ENCODE data around the gene TNIP1. TPM values are rescaled to one million over a fixed set of nuclear protein-coding genes. Genes with fewer than 3 reads are reported as not detected.

TNIP1 gene
- polyA plus RNA-seq, 2 of the 4 experiments (the other 2 are of a cell fraction) = 48.4 to 53.4 TPM

DNA sequence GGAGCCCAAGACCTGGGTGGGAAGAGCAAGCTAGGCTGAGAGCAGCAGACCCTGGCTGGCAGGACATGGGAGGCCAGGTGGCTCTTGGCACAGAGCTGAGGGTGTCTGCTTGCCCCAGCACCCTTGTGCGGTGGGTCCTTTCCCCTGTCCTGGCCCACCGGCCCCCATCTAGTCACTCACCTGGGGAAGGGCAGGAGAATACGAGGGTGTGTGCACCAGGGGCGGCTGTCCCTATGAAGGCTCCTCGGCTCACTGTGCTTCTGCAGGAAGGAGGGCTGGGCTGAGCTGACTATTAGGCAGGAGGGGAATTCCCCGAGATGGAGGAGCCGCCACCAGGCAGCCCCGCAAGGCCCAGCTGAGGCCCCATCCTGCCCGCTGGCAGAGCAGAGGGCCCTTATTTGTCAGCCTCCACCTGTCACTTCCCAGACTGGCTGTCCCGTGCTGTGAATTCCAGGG lies 6.1 kb upstream of the TNIP1 start:
- DNase-seq (ENCODE audit: low read depth in 1 of 2, low spot score in 1 of 2) = no peak
- no peak overlapping the region for H3K4me3 ChIP-seq
- H3K9me3 ChIP-seq = no peaks in the 10 kb centered on the region
- peak overlapping the region; percentile 91 to 98; a peak in 5 of 6 replicates for H3K27ac ChIP-seq
- POLR2A ChIA-PET = no interaction called here
- WGBS (ENCODE audit: missing lambda C conversion rate) = 61% methylated on average over 5 of the region's 10 CpGs
- H3K4me2 ChIP-seq = no peak overlapping the region
- no peak for TF ChIP-seq GATA3 (IDR thresholded peaks at IDR 0.05; ENCODE audit: borderline replicate concordance)
- no peak for TF ChIP-seq EP300 (IDR thresholded peaks at IDR 0.05)
- no peak for TF ChIP-seq HEYL (CRISPR knock-in tag; IDR thresholded peaks at IDR 0.05)
- no peak for TF ChIP-seq RFX5 (IDR thresholded peaks at IDR 0.05)
- no peak for TF ChIP-seq RCOR1 (IDR thresholded peaks at IDR 0.05; ENCODE audit: low read depth, low read length)
- no peak for TF ChIP-seq EHMT2 (IDR thresholded peaks at IDR 0.05; ENCODE audit: low read depth)
- no peak for TF ChIP-seq FOXS1 (CRISPR knock-in tag; IDR thresholded peaks at IDR 0.05)
- no peak for TF ChIP-seq NPAS2 (CRISPR knock-in tag; IDR thresholded peaks at IDR 0.05; ENCODE audit: borderline replicate concordance)
- TF ChIP-seq ZFP36 (IDR thresholded peaks at IDR 0.05; ENCODE audit: borderline replicate concordance, partially characterized antibody) = no peak
- TF ChIP-seq KDM5A (IDR thresholded peaks at IDR 0.05) = no peak
- TF ChIP-seq TP53 (CRISPR knock-in tag; IDR thresholded peaks at IDR 0.05) = no peak
- CTCF ChIA-PET = interaction anchor here (0.7 to 7.7 kb wide), 5 partner anchors 8 to 36 kb away, joined by 3 to 113 read pairs (median 4); no protein-coding TSS in a partner anchor
- FAIRE-seq = no peak
- no peak for ATAC-seq
- H3K4me1 ChIP-seq = peaks cover 51% of the 10 kb centered on the region

DNA sequence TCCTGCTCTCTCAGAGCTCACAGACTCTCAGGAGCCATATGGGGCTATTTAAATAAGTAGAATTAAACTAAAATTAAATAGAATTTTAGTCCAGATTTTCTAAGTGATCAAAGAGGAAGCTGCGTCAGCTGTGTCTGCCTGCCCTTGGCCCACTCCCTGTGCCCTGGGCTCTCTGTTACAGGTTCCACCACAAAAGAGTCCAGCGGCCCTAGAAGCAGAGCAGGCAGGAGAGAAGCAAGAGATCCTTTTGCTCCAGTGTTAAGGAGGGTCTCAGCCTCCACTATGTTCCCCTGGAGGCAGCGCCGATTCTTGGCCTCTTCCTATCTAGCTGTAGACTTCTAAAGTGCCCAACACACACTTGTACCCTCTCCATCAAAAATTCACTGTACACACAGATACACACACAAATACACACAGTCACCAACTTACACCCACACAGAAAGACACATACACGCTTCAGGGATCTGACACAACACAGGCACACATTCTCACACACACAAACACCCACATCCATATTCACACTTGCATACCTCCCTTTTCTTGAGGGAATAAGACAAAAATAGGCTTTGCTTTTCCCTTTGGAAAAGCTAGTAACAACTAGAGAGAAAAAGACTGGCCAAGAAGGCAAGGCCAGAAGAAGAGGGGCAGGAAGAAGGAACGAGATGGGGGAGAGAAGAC lies 5.5 kb upstream of the TNIP1 start:
- Histone ChIP-seq H3K27ac (peak overlapping the region; percentile 91 to 98; a peak in 5 of 6 replicates), H3K4me3 (no peak overlapping the region), H3K4me1 (peaks cover 55% of the 10 kb centered on the region), H3K9me3 (no peaks in the 10 kb centered on the region), H3K4me2 (no peak overlapping the region; the same call in 2 of the 3 replicates)
- ATAC-seq (no peak), FAIRE-seq (no peak), DNase-seq (ENCODE audit: low read depth in 1 of 2, low spot score in 1 of 2) (no peak)
- CTCF ChIA-PET = interaction anchor here (1.2 to 7.7 kb wide), 6 partner anchors 10 to 79 kb away, joined by 3 to 113 read pairs (median 6); no protein-coding TSS in a partner anchor
- WGBS (ENCODE audit: missing lambda C conversion rate) = 87% methylated on average over 6 of the region's 6 CpGs
- POLR2A ChIA-PET = interaction anchor here (1.7 kb wide), 1 partner anchor 7 kb away, joined by 5 read pairs; no protein-coding TSS in a partner anchor
- no peak for TF ChIP-seq RARB (CRISPR knock-in tag; IDR thresholded peaks at IDR 0.05)
- no peak for TF ChIP-seq MAZ (IDR thresholded peaks at IDR 0.05; ENCODE audit: borderline replicate concordance, low read depth, low read length)
- TF ChIP-seq CEBPB (IDR thresholded peaks at IDR 0.05) = no peak
- no peak for TF ChIP-seq NFE2L2 (conservative IDR thresholded peaks at IDR 0.05; ENCODE audit: low read length)
- no peak for TF ChIP-seq TFCP2L1 (CRISPR knock-in tag; IDR thresholded peaks at IDR 0.05)
- no peak for TF ChIP-seq JUNB (IDR thresholded peaks at IDR 0.05)
- TF ChIP-seq, protein P1, sequence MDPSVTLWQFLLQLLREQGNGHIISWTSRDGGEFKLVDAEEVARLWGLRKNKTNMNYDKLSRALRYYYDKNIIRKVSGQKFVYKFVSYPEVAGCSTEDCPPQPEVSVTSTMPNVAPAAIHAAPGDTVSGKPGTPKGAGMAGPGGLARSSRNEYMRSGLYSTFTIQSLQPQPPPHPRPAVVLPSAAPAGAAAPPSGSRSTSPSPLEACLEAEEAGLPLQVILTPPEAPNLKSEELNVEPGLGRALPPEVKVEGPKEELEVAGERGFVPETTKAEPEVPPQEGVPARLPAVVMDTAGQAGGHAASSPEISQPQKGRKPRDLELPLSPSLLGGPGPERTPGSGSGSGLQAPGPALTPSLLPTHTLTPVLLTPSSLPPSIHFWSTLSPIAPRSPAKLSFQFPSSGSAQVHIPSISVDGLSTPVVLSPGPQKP (IDR thresholded peaks at IDR 0.05; ENCODE audit: low read depth, low read length) = no peak
- TF ChIP-seq, protein P2, sequence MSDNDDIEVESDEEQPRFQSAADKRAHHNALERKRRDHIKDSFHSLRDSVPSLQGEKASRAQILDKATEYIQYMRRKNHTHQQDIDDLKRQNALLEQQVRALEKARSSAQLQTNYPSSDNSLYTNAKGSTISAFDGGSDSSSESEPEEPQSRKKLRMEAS (IDR thresholded peaks at IDR 0.05) = no peak
- no peak for TF ChIP-seq RCOR1 (IDR thresholded peaks at IDR 0.05; ENCODE audit: low read depth, low read length)
- no peak for TF ChIP-seq HOXA7 (CRISPR knock-in tag; IDR thresholded peaks at IDR 0.05)
- TF ChIP-seq NPAS2 (CRISPR knock-in tag; IDR thresholded peaks at IDR 0.05; ENCODE audit: borderline replicate concordance) = no peak
- TF ChIP-seq EHF (CRISPR knock-in tag; IDR thresholded peaks at IDR 0.05) = no peak
- no peak for TF ChIP-seq TP53 (CRISPR knock-in tag; IDR thresholded peaks at IDR 0.05)
- no peak for TF ChIP-seq MYC (IDR thresholded peaks at IDR 0.05; ENCODE audit: borderline replicate concordance, low read length)
- TF ChIP-seq, protein P3, sequence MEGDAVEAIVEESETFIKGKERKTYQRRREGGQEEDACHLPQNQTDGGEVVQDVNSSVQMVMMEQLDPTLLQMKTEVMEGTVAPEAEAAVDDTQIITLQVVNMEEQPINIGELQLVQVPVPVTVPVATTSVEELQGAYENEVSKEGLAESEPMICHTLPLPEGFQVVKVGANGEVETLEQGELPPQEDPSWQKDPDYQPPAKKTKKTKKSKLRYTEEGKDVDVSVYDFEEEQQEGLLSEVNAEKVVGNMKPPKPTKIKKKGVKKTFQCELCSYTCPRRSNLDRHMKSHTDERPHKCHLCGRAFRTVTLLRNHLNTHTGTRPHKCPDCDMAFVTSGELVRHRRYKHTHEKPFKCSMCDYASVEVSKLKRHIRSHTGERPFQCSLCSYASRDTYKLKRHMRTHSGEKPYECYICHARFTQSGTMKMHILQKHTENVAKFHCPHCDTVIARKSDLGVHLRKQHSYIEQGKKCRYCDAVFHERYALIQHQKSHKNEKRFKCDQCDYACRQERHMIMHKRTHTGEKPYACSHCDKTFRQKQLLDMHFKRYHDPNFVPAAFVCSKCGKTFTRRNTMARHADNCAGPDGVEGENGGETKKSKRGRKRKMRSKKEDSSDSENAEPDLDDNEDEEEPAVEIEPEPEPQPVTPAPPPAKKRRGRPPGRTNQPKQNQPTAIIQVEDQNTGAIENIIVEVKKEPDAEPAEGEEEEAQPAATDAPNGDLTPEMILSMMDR (IDR thresholded peaks at IDR 0.05) = no peak
- TF ChIP-seq, protein P4, sequence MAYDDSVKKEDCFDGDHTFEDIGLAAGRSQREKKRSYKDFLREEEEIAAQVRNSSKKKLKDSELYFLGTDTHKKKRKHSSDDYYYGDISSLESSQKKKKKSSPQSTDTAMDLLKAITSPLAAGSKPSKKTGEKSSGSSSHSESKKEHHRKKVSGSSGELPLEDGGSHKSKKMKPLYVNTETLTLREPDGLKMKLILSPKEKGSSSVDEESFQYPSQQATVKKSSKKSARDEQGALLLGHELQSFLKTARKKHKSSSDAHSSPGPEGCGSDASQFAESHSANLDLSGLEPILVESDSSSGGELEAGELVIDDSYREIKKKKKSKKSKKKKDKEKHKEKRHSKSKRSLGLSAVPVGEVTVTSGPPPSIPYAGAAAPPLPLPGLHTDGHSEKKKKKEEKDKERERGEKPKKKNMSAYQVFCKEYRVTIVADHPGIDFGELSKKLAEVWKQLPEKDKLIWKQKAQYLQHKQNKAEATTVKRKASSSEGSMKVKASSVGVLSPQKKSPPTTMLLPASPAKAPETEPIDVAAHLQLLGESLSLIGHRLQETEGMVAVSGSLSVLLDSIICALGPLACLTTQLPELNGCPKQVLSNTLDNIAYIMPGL (CRISPR knock-in tag; IDR thresholded peaks at IDR 0.05; ENCODE audit: borderline replicate concordance) = no peak
- no peak for TF ChIP-seq FOSL2 (IDR thresholded peaks at IDR 0.05)
- TF ChIP-seq FOSL2 (CRISPR knock-in tag; IDR thresholded peaks at IDR 0.05) = no peak
- no peak for TF ChIP-seq KDM5A (IDR thresholded peaks at IDR 0.05)
- no peak for TF ChIP-seq KDM1A (IDR thresholded peaks at IDR 0.05; ENCODE audit: low read depth)
- TF ChIP-seq, protein P5, sequence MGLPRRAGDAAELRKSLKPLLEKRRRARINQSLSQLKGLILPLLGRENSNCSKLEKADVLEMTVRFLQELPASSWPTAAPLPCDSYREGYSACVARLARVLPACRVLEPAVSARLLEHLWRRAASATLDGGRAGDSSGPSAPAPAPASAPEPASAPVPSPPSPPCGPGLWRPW (IDR thresholded peaks at IDR 0.05) = no peak

Measured in A549 (cell line).